ENCODE results near the gene TRAF7.

TRAF7 gene

DNA sequence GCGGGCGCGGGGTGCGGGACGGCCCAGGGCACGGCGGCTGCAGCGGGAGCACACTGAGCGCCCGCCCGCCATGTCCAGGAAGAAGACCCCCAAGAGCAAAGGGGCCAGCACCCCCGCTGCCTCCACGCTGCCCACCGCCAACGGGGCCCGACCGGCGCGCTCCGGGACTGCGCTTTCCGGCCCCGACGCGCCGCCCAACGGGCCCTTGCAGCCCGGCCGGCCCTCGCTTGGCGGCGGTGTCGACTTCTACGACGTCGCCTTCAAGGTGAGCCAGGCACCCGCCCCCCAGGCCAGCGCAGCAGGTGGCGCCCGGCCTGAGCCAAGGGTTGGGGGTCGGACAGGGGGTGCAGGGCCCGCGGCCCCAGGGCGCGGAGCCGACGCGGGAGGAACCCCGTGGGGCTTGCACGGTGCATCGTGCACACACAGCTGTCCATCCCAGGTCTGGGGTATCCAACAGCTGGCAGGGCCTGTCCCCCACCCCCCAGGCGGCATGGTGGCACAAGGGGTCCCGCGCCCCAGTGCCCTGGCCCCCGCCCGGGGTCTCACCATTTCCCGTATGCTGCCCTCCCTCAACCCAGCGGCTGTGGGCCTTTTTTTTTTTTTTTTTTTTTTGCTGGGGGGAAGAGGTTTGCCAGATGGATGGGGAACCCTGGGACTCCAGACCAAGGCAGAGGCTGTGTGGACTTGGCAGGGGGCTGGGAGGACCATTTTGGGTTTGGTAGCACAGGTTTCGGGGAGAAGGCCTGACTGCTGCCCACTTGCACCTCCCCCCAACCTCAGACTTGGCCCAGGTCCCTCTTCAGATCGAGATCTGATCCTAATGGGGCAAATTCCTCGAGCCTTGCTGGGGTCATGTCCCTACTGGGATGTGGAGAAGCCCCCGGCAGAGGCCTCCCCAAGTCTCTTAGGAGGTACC is 6.6 kb upstream of the TRAF7 start:
- no peak for DNase-seq

DNA sequence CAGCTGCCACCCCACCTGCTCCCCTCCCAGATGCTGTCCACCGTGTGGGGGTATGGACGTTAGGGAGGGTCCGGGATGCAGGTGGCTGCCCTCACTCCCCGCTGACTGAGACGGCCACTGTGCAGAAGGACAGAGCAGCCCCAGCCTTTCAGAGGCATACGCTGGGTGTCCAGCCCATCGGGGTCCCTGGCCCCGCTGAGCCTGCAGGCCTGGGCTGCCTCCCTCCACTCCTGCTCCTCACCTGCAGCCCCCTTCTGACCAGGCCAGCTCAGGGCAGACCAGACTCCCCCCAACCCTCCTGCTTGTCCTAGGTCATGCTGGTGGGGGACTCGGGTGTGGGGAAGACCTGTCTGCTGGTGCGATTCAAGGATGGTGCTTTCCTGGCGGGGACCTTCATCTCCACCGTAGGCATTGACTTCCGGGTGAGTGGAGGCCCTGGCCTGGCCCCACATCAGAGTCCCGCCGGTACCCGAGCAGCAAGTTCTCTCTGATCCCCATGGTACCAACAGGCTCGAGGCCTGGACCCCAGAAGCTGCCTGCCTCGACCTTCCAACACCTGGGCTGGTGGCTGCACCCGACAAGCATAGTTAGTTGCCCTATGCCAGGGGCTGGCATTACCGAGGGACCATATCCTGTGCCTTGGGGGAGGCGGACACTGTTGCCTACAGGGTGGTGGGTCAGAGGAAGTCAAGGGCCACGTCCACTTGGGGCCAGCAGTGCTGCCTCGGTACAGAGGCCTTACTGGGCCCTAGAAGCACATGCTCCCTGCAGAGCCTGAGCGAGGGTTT is 5.8 kb upstream of the TRAF7 start:
- DNase-seq: no peak

DNA sequence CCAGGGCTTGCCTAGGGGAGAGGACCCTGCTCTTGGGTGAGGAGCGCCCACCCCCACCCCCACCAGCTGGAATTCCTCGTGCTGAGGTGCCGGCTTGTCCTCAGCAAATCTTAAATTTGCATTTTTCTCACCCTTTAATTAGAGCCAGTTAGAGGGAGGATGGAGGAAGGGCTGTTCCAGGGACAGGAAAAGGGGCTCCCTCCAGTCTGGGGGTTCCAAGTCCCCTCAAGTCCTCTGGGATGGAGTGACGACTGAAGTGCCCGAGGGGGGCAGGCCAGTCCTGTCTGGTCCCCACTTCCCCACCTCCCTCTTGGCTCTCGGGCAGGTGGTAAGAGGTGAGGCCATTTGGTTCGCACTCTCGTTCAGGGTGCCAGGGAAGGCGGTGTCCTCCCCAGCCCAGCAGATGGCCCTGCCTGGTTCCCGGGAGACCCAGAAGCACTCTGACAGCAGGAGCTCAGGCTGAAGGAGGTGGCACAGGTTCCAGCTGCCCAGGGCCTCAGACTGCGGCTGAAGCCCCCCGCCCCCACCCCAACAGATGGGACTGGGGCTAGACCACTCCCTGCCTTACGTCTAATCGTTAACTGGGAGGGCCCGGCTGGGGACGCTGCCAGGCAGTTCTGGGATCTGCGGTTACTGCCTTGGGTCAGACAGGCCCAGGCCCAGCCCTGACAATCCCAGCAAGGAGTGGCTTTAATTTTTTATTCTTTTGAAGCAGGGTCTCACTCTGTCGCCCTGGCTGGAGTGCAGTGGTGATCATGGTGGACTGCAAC is 5.0 kb upstream of the TRAF7 start:
- DNase-seq: peak; percentile 93

DNA sequence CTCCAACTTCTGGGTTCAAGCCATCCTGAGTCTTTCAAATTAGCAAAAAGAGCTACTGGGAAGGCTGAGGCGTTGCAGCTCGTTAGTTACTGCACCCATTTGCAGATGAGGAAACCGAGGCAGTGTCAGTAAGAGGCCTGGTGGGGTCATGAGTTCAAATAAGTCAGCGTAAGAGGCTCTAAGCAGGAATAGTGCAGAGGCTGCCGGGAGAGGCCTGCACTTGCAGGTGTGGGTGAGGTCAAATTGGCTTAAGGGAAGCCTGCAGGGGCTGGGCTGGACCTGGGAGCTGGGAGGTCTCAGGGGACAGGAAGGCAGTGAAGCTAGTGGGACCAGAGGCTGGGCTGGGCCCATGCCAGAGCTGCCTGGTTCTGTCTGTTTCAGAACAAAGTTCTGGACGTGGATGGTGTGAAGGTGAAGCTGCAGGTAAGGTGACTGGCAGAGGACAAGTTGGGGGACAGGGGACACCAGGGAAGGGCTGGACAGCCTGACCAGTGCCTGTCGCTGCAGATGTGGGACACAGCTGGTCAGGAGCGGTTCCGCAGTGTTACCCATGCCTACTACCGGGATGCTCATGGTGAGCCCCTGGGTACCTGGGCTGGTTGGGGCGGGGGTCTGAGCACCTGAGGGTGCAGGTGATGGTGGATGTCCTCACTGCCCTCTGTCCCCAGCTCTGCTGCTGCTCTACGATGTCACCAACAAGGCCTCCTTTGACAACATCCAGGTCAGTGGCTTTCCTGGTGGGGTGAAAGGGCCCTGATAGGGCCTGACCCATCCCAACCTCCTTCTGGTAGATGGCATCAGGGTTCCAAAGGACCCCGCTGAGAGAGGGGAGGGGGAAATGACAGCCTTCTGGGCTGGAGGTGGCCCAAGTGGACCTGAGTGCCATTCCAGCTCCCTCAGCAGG is 4.1 kb upstream of the TRAF7 start:
- DNase-seq: no peak

DNA sequence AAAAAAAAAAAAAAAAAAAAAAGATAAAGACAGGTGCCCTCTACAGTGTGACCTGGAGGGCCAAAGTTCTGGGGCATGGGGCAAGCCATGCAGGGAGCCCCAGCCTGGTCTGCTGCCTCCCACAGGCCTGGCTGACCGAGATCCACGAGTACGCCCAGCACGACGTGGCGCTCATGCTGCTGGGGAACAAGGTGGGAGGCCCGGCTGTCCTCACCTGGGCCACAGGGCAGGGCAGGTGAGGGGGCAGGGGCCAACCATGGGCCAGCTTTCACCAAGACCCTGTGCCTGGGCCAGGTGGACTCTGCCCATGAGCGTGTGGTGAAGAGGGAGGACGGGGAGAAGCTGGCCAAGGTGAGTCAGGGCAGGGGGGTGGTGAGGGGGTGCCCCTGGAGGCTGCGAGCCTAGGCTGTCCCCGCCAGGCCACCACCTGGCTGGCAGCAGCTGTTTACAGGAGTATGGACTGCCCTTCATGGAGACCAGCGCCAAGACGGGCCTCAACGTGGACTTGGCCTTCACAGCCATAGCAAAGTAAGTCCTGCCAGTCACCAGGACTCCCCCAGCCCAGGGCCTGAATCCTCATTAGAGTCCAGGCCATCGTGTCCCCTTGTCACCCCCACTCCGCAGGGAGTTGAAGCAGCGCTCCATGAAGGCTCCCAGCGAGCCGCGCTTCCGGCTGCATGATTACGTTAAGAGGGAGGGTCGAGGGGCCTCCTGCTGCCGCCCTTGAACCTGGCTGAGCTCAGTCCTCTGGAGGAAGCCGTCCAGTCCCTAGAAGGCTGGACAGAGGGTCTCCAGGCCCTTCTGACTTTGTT is 2.7 kb upstream of the TRAF7 start:
- DNase-seq: no peak

DNA sequence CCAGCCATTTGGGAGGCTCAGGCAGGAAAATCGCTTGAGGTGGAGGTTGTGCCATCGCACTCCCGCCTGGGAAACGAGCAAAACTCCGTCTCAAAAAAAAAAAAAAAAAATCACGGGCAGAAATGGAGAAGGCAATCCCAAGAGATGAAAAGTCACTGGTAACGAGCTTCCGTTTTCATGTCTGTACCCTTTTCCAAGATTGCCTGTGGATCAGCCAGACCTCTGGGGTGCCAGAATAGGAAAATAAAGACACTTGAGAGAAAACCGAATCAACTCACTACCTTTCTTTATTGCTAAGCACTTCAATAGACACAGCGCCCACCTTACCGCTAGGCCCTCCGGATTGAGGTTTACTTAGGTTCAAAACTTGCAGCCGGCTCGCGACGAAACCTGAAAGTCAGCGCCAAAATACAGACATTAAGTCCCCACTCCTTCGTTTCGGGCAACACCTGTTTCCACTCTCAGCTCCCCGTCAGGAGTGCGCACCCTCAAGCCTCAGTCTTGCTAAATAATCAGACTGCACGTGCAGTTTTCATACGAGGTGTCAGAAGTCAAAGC is 970 bp upstream of the TRAF7 start:
- no peak for DNase-seq

DNA sequence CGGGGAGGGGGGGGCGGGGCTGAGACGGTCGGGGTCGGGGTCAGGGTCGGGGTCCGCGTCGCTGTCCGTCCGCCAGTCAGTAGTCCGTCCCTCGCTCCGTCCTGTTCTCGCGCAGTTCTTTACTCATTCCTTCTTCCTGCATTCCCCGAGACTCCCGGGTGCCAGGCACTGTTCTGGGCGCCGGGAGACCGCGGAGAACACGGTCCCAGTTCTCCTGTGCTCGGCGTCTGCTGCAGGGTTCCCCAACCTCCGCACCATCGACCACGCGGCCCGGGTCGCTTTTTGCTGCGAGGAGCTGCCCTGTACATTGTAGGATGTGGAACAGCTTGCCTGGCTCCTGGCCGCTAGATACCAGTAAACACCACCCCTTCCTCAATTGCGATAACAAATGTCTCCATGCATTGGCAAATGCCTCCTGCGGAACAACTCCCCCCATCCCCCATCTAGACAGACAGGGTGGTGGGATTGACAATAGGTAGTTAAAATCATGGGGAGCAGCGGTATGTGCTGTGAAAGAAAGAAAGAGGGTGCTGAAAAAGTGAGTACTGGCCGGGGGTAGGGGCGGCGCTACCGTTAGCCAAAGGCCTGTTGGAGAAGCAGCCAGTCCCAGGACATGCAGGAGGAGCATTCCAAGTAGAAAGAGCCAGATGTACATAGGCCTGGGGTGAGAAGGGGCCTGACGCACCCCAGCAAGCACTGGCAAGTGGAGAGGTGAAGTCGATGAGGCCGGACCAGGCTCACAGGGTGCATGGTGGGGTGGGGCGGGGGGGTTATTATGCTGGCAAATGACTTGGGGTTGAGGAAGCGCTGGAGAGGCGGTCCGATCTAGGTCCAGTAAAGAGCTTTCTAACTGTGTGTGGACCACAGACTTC is 631 bp downstream of the TRAF7 start:
- DNase-seq: no peak

DNA sequence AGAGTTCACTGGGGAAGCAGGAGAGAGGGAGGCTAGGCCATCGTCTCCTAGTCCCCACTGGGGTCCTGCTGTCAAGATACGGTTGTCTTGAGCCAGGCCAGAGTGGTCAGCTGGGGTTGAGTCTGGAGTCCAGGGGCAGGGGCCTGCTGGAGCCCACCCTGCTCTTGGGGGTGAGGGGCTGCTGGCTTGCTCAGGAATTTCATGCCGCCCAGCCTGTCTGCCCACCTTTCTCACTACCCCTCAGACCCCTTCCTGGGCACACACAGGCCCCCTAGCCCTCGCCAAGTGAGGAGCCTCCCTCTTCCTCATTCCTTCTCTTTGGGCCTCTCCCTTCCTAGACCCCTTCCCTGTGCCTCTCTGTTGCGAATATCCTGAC is 1.3 kb downstream of the TRAF7 start:
- DNase-seq: no peak

DNA sequence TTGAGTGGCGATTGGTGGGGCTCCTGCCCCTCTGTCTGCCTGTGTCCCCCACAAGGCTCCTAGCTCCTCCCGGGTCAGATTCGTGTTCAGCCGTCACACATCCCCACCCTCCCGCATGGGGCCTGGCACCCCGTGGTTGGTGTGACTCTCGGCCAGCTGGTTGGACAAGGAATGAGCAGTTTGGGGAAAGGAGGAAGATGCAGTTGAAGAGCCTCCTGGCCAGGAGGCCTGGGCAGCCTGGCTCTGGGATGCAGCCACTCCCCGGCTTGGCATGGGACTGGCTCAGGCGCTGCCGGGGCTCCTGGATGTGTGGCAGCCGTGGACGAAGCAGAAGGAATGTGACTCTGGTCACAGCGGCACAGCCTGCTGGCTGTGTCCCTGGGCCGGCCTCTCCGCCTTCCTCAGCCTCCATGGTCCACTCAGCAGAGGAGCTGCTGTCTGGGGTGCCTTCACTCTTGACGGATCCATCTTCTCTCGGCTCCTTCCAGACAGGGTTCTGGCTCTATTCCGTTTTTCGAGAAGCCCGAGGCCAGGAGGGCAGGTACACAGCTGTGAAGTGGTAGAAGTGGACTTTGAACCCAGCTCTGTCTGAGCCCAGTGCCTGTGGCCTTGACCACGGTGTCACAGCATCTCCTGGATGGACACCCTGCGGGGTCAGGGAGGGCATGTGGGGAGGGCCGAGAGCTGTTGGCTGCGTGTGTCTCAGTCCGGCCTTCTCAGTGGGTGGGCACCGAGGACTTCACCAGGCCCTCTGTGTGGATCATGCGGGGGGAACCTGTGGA is 2.1 kb downstream of the TRAF7 start:
- no peak for DNase-seq

DNA sequence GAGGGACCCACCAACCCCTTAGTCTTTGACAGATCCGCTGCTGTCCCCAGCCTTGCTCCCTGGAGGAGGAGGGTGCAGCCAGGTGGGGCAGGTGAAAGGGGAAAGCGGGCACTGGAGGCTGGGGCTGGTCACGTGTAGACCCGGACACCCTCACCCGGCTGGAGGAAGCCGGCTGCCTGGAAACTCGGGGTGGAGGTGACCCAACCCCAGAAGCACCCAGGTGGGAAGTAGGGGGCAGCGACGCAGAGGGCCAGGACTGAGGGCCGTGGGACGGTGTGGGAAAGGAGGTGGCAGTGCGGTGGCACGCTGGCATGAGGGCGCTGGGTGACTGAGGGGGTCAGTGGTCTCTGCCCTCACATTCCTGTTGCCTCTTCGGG is 2.7 kb downstream of the TRAF7 start:
- no peak for DNase-seq

DNA sequence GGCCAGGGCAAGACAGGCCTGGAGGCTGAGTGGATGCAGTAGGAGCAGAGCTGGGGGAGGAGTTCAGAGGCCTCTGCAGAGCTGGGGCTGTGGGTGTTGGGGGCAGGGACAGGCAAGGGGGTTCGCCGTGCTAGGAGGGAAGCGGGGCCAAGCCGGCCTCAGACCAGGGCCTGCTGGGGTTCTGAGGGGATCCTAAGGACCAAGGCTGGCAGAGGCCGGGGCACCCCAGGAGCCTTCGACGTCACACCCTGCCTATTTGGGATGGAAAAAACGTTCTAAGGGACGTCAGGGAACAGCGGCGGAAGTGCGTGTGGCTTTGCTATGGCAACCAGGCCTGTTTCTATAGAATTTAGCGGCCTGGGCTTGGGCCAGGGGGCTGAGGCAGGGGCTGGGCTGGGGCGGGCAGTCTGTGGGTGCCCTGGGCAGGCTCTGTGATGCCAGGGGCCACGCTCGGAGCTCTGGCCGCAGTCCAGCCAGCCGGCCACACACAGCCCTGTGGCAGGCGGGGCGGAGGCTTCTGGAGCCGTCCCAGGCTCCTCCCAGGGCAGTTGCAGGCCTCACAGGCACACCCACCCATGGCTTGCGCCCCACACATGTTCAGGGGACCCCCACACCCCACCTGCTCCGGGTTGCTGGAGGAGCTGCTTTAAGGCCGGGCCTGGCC is 3.7 kb downstream of the TRAF7 start:
- DNase-seq: no peak

DNA sequence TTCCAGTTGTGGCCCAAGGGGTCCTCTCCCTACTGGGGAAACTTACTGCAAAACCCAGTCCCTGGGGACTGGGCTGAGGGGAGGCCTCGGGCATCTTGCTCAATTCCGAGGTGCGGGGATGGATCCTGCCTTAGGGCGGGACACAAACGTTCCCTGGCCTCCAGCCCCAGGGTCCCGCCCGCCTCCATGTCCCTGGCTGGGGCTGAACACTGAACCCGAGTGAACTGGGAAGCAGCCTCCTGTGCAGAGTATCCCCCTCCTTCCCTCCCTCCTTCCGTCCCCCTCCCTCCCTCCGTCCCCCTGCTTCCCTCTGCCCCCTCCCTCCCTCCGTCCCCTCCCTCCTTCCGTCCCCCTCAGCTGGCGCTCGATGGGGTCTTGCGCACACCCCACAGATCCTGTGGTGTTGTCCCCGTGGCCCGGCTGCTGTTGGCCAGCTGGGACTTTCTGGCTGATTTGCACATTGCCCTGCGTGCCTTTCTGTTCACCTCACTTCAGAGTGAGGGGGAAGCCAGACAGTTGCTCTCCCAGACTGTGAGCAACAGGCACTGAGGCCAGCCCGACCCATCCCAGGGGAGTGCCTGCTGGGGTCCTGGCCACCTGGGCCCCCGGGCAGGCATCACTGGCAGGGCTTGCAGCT is 5.5 kb downstream of the TRAF7 start:
- DNase-seq: no peak

DNA sequence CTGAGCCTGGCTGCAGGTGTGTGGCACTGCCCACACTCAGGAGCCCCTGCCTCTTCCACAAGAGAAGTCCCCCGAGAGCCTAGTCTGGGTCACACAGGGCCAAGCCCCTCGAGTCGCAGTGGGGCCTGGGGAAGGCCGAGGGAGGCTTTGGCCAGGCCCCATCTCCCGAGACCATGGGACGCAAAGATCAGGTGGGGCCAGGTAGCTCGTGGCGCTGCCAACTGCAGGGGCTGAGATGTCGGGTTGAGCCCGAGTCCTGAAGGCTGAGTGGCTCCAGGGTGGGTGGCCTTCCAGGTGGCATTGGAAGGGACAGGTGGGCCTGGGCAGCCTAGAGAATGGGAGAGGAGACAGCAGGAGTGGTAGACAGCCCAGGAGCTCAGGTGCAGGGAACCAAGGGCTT is 6.3 kb downstream of the TRAF7 start:
- DNase-seq: no peak

DNA sequence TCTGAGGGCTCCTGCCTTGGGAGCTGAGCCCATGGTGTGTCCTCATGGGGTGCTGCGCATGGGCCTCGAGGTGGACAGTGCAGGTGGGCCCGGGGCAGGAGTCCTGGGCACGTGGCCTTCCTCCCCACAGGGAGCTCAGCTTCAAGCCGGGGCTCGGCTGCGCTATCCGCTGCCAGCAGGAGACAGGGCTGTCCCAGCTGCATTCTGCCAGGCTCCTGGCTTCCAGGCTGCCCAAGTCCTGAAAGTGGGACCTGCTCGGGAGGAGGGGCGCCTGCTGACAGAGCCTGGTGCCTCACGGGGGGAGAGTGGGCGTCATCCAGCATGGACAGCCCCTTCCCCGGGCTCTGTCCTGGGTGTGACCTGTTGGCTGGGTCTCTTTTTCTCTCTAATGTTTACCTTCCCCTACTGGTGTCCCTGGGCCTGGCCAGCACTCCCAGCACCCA is 7.1 kb downstream of the TRAF7 start:
- DNase-seq: no peak

DNA sequence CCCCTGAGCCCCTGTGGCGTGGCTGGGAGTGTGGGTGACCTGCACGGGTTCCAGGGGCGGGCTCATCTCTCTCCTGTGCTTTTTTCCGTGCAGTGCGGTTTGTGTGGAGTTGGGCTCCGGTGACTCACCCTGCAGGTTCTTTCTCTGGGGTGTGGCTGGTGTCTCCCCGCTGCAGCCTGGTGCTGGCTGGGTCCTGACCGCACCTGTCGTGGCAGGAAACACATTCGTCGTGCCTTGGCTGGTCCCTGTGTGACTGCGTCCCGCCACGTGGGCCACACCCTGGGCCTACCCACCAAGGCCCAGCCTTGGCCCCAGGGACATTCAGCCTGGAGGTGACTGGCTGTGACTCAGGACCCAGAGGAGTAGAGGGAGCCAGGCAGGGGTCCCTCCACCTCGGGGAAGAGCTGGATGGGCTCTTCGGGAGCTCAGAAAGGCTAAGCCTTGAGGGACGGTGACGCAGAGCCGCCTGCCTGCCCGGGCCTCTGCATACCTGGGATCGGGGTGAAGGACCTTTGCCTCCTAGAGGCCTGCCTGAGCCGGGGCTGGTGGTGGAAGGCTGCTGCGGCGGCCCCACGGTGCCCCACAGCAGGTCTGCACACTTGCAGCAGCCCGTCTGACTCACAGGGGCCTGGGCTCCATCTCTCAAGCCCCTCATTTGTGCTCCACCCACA is 7.8 kb downstream of the TRAF7 start:
- no peak for DNase-seq

DNA sequence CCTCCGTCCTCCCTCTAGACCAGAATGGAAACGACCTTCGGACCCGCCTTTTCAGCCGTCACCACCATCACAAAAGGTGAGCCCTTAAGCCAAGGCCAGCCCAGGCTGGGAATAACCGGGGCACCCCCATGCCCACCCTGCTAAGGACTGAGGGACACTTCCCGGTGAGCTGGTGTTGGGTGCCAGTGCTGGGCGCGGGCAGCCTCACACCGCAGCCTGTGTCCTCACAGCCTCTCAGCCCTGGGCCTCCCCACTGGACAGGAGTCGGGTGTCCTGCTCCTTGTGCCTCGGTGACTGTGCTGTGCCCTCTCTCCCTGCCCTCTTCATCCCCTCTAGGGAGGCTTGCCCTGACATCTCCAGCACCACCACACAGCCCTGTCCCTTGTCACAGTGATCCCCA is 10.3 kb downstream of the TRAF7 start:
- no peak for DNase-seq

DNA sequence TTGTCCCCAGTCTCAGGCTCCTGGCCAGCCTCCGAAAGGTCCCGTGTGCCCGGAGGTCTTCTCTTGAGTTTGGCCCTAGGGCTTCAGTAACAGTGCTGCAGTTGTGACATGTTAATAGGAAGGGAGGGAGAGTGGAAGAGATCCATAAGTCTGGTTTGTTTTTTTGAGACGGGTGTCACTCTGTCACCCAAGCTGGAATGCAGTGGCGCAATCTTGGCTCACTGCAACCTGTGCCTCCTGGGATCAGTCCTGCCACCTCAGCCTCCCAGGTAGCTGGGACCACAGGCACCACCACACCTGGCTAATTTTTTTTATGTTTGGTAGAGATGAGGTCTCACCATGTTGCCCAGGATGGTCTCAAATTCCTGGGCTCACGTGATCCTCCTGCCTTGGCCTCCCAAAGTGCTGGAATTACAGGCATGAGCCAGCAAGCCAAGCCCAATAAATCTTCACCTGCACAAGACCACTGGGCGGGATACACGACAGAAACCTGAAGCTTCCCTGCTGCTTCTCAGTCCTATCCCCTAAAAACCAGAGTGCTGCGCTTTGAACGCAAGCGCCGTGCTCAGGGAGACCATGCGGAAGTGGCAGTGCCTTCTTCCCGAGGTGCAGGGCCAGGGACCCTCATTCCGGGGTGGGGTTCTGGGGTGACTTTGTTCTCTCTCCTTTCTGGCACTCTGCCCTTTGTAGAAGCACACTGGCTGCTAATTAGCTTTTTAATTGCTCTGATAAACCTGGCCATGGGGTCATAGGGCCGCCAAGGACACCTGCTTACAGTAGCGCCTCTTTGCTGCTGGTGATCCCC is 10.9 kb downstream of the TRAF7 start:
- no peak for DNase-seq

Measured in NCI-H446 treated with DMSO at 0.1 percent for 48 hours (cell line).